PFSK-1 (cell line): ENCODE results near the gene ID1.

ENCODE experiments used
- FOXP2 ChIP-seq: optimal IDR thresholded peaks from 2 replicates; pipeline ENCODE3; 2011; ENCODE audit warnings: borderline replicate concordance, control low read depth, inconsistent platforms; ENCODE audit not compliant: insufficient read depth; ENCODE audit errors: extremely low read length, extremely low read depth
- POLR2AphosphoS5 ChIP-seq: IDR thresholded peaks from 2 replicates; pipeline ENCODE4 v1.6.1; 2012; ENCODE audit warnings: low read depth, mild to moderate bottlenecking, control low read depth, low read length, moderate library complexity
- REST ChIP-seq, 2 experiments: IDR thresholded peaks; 2 replicates each; pipeline versions ENCODE4 v1.6.1 to v1.8.0; 2011 to 2012; ENCODE audit warnings: low read depth in 2 of 2, low read length in 2 of 2, control low read depth in 1 of 2, inconsistent platforms in 1 of 2, mild to moderate bottlenecking in 1 of 2, moderate library complexity in 1 of 2; ENCODE audit not compliant: insufficient read depth in 1 of 2
- SIN3A ChIP-seq: IDR thresholded peaks from 2 replicates; pipeline ENCODE4 v1.6.1; 2012; ENCODE audit warnings: mild to moderate bottlenecking, low read length, moderate library complexity, borderline replicate concordance; ENCODE audit not compliant: insufficient read depth
- TAF1 ChIP-seq: IDR thresholded peaks from 2 replicates; pipeline ENCODE4 v1.6.1; 2012; ENCODE audit warnings: low read length, control low read depth, borderline replicate concordance; ENCODE audit not compliant: insufficient read depth

The ID1 gene

DNA sequence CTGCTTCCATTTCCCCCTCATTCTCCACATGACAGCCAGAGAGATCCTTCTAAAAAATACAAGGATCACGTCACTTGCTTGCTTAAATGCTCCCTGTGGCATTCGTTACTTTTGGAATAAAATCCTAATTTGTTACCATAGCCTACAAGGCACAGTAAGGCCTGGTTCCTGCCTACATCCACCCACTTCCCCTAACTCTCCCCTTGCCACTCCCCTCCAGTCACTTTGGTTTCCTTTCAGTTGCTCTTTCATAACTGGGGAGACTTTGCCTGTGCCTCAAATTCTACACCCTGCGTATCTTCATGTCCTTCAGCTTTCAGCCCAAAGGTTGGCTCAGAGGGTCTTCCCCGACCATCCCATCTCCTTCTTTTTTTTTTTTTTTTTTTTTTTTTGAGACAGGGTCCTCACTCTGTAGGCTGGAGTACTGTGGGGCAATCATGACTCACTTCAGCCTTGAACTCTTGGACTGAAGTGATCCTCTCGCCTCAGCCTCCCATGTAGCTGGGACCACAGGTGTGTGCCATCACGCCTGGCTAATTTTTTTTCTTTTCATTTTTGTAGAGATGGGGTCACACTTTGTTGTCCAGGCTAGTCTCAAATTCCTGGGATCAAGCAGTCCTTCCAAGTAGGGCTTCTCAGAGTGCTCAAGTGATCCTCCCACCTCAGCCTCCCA, 12.5 kb downstream of the ID1 start:
- TF ChIP-seq POLR2AphosphoS5 (no peak), FOXP2 (no peak), TAF1 (no peak), SIN3A (no peak), REST (IDR thresholded peaks at IDR 0.05; ENCODE audit: insufficient read depth in 1 of 2, low read depth in 2 of 2, low read length in 2 of 2) (no peak)

DNA sequence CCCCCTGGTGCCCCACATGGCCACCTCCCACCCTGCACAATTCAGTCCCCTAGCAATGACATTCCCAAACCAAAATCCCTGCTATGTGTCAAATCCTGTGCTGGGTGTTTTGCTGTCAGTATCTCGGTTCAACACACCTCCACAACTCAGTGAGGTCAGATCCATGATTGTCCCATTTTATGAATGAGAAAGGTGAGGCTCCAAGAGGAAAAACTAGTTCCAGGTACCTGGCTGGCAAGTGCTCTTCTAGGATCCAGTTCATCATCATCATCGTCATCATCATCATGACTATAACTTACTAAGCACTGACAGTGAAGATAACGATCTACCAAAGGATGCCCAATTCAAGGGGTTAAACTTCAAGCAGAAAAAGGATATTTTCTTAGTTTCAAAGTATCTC, 15.2 kb downstream of the ID1 start:
- TF ChIP-seq TAF1 (no peak), POLR2AphosphoS5 (no peak), FOXP2 (no peak), REST (IDR thresholded peaks at IDR 0.05; ENCODE audit: insufficient read depth in 1 of 2, low read depth in 2 of 2, low read length in 2 of 2) (no peak), SIN3A (no peak)

DNA sequence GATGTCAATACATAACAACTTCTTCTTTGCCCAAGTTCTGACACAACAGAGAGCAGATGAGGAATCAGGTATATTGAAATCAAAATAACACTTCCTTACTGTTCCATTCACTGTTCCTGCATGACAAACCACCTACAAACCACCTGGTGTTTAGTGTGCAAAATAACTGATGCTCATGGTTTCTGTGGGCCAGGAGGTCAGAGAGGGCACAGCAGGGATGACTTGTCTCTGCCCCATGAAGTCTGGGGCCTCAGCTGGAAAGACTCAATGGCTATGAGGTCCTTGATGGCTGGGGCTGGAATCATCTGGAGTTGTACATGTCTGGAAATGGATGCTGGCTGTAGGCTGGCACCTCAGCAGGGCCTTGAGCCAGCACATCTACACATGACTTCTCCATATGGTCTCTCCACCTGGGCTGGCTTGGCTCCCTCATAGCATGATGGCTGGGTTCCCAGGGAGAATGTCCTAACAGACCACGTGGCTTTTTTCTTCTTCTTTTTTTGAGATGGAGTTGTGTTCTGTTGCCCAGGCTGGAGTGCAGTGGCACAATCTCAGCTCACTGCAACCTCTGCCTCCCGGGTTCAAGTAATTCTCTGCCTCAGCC, 25.2 kb downstream of the ID1 start:
- TF ChIP-seq POLR2AphosphoS5, result no peak
- TF ChIP-seq SIN3A, result no peak
- TF ChIP-seq REST (IDR thresholded peaks at IDR 0.05; ENCODE audit: insufficient read depth in 1 of 2, low read depth in 2 of 2, low read length in 2 of 2), result no peak
- TF ChIP-seq FOXP2, result no peak
- no peak for TF ChIP-seq TAF1

DNA sequence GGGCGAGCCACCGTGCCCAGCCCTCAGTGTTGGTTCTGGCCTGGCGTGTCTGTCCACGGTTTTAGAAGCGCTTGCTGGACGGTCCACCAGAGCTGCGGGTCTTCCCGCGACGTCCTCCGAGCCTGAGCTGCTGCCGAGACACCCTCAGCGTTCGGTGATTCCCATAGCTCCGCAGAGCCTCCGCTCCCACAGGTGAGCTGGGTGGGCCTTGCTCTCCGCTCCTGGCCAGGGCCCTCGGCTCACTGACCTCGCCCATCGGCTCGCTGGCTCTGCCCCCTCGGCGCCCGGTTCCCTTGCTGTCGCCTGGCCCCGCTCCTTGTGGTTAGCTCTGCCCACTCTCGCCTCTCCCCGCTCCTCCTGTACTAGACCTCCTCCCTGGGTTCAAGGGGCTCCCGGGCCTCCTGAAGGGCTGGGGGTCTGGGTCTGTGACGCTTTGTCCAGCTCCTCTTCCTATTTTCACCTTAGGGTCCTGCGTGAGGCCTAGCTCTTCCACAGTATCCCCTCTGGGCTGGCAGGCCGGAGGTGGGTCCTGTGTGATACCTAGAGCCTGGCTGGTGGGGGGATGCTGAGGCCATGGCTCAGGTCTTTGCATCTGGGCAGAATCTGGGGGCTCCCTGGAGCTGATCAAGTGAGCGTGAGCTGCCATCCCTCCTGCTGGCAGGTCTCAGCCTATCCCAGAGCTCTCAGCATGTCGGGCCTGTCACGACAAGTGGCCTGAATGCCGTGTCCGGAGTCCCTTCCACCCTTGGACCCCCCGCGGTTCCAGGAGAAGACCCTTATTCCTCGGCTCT, 27.7 kb downstream of the ID1 start:
- no peak for TF ChIP-seq POLR2AphosphoS5
- TF ChIP-seq SIN3A, result no peak
- TF ChIP-seq TAF1, result no peak
- TF ChIP-seq REST (IDR thresholded peaks at IDR 0.05; ENCODE audit: insufficient read depth in 1 of 2, low read depth in 2 of 2, low read length in 2 of 2), result no peak
- TF ChIP-seq FOXP2, result no peak
